K562 (cell line): ENCODE results near the gene MED16. TPM values are rescaled to one million over a fixed set of nuclear protein-coding genes. Genes with fewer than 3 reads are reported as not detected.

ENCODE experiments used
- CHD2 ChIP-seq: IDR thresholded peaks from 2 replicates; pipeline ENCODE4 v1.6.1; 2011; ENCODE audit warnings: low read depth, low read length
- COPS2 ChIP-seq: fragments of 450-650 bp; conservative IDR thresholded peaks from 2 replicates; pipeline ENCODE4 v1.6.1; 2016; ENCODE audit warnings: mild to moderate bottlenecking, moderate library complexity
- CSDE1 ChIP-seq, 2 experiments: fragments of 450-650 bp; IDR thresholded peaks; 2 replicates each; pipeline ENCODE4 v1.6.1; 2016; ENCODE audit warnings: mild to moderate bottlenecking in 1 of 2
- ELK3 ChIP-seq: fragments of 450-650 bp; formaldehyde crosslinking; IDR thresholded peaks from 2 replicates; pipeline ENCODE4 v1.4.0; 2020; ENCODE audit warnings: mild to moderate bottlenecking
- EP400 ChIP-seq: fragments of 450-650 bp; IDR thresholded peaks from 2 replicates; pipeline ENCODE4 v1.6.1; 2017; ENCODE audit warnings: antibody characterized with exemption, mild to moderate bottlenecking, moderate library complexity
- FOXO4 ChIP-seq: fragments of 450-650 bp; formaldehyde crosslinking; IDR thresholded peaks from 2 replicates; pipeline ENCODE4 v1.4.0; 2020; ENCODE audit warnings: mild to moderate bottlenecking, moderate library complexity
- GATA2 ChIP-seq: sonication (generic); formaldehyde crosslinking; IDR thresholded peaks from 2 replicates; pipeline ENCODE4 v1.4.0; 2020; ENCODE audit warnings: mild to moderate bottlenecking, missing genetic modification reagents
- KDM2B ChIP-seq: fragments of 250-450 bp; sonication (Bioruptor Pico); IDR thresholded peaks from 2 replicates; pipeline ENCODE4 v1.8.0; 2021; ENCODE audit warnings: mild to moderate bottlenecking, moderate library complexity
- MNT ChIP-seq, 2 experiments: fragments of 450-650 bp; conservative IDR thresholded peaks; 2 replicates each; pipeline ENCODE4 v1.6.1; 2017; ENCODE audit warnings: mild to moderate bottlenecking in 2 of 2, moderate library complexity in 2 of 2
- MTA3 ChIP-seq: fragments of 450-650 bp; formaldehyde crosslinking; IDR thresholded peaks from 2 replicates; pipeline ENCODE4 v1.6.1; 2017; ENCODE audit warnings: mild to moderate bottlenecking, borderline replicate concordance
- SLC30A9 ChIP-seq: fragments of 250-450 bp; sonication (Bioruptor Pico); IDR thresholded peaks from 2 replicates; pipeline ENCODE4 v1.8.0; 2022; ENCODE audit warnings: mild to moderate bottlenecking, moderate library complexity
- ZBTB26 ChIP-seq: fragments of 450-650 bp; formaldehyde crosslinking; IDR thresholded peaks from 2 replicates; pipeline ENCODE4 v1.4.0; 2022; ENCODE audit warnings: missing genetic modification characterization
- ZBTB33 ChIP-seq: sonication (generic); formaldehyde crosslinking; IDR thresholded peaks from 2 replicates; pipeline ENCODE4 v1.8.1; 2023; ENCODE audit warnings: mild to moderate bottlenecking, missing genetic modification reagents
- ZNF449 ChIP-seq: fragments of 250-450 bp; sonication (Bioruptor Pico); IDR thresholded peaks from 2 replicates; pipeline ENCODE4 v1.8.0; 2022; ENCODE audit warnings: moderate library complexity, mild to moderate bottlenecking, inconsistent platforms
- ZNF584 ChIP-seq: fragments of 200-800 bp; sonication (Bioruptor generic); IDR thresholded peaks from 2 replicates; pipeline ENCODE4 v1.6.1; 2016; ENCODE audit warnings: low read depth, mild to moderate bottlenecking, missing genetic modification characterization, missing compliant biosample characterization
- ZNF699 ChIP-seq: fragments of 250-450 bp; sonication (Bioruptor Pico); IDR thresholded peaks from 2 replicates; pipeline ENCODE4 v1.8.0; 2021; ENCODE audit warnings: mild to moderate bottlenecking, moderate library complexity; ENCODE audit not compliant: insufficient replicate concordance
- polyA plus RNA-seq, 8 experiments: library from polyadenylated mRNA; depleted of rRNA in 4 of 8; stranded (reverse) in 5 of 8; unstranded in 3 of 8; fragments of >200 nt; fragmentation: Nextera tagmentation in 2 of 8; fragmentation: Illumina TruSeq in 1 of 8; extraction: Ambion mirVana in 2 of 8; extraction: Trizol in 1 of 8; gene quantifications; 2 replicates each; pipeline versions ENCODE4 v1.2.1 to v1.2.3, GENCODE V29; 2011 to 2014; ENCODE audit warnings: inconsistent platforms in 1 of 8, missing spikeins in 1 of 8
- total RNA-seq, 7 experiments: library from RNA; depleted of rRNA in 6 of 7; stranded (reverse); fragments of >200 nt in 6 of 7; fragmentation: Illumina TruSeq in 2 of 7; extraction: Trizol in 2 of 7; gene quantifications; 2 replicates each; pipeline versions ENCODE4 v1.2.1 to v1.2.3, GENCODE V29; 2011 to 2021; ENCODE audit warnings: low replicate concordance in 1 of 7

MED16 gene
- total and polyA plus RNA-seq, 9 of the 15 experiments (the other 6 are each of a cell fraction or from before 2014, with no cell fraction given), result 0.89 to 59.9 (median 8.6) TPM

- TF ChIP-seq ZBTB26 (CRISPR knock-in tag) (peak; percentile 75), EP400 (peak; percentile 59; the same call in 1 of the 2 replicates), COPS2 (no peak), ZBTB33 (CRISPR knock-in tag) (peak; percentile 96), MNT (conservative IDR thresholded peaks at IDR 0.05) (peak; percentile 86 to 94), KDM2B (CRISPR knock-in tag) (no peak), SLC30A9 (no peak), GATA2 (CRISPR knock-in tag) (no peak), ZNF584 (CRISPR knock-in tag) (no peak), ZNF699 (CRISPR knock-in tag) (no peak), CSDE1 (IDR thresholded peaks at IDR 0.05) (no peak), CHD2 (0 out of 2 replicates have a peak, but pooled peaks have one; percentile 19), FOXO4 (CRISPR knock-in tag) (0 out of 2 replicates have a peak, but pooled peaks have one; percentile 39), ZNF449 (CRISPR knock-in tag) (no peak), ELK3 (CRISPR knock-in tag) (no peak), MTA3 (no peak)
These were observed 7.5 kb upstream of the MED16 start (continued) for GRCh38 chr19:900302-901111.
